Measurements from ENCODE around the gene HNRNPA2B1.

GRCh38 chr7:26170663-26171062 is 29.9 kb downstream of the HNRNPA2B1 start:
- TF ChIP-seq, protein P1, sequence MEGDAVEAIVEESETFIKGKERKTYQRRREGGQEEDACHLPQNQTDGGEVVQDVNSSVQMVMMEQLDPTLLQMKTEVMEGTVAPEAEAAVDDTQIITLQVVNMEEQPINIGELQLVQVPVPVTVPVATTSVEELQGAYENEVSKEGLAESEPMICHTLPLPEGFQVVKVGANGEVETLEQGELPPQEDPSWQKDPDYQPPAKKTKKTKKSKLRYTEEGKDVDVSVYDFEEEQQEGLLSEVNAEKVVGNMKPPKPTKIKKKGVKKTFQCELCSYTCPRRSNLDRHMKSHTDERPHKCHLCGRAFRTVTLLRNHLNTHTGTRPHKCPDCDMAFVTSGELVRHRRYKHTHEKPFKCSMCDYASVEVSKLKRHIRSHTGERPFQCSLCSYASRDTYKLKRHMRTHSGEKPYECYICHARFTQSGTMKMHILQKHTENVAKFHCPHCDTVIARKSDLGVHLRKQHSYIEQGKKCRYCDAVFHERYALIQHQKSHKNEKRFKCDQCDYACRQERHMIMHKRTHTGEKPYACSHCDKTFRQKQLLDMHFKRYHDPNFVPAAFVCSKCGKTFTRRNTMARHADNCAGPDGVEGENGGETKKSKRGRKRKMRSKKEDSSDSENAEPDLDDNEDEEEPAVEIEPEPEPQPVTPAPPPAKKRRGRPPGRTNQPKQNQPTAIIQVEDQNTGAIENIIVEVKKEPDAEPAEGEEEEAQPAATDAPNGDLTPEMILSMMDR (IDR thresholded peaks at IDR 0.05), result no peak
- TF ChIP-seq POLR2A (IDR thresholded peaks at IDR 0.05), result no peak

Measured in esophagus squamous epithelium (tissue), 4 donors.